GM21360 (cell line): Measurements from ENCODE around the gene KLK14.

Experiments used
- ATAC-seq: cut with Tn5 transposase; IDR thresholded peaks from one replicate; pipeline ENCODE4 v1.9.1; 2021; ENCODE audit warnings: mild to moderate bottlenecking, moderate library complexity; ENCODE audit not compliant: unreplicated experiment

Gene KLK14

DNA sequence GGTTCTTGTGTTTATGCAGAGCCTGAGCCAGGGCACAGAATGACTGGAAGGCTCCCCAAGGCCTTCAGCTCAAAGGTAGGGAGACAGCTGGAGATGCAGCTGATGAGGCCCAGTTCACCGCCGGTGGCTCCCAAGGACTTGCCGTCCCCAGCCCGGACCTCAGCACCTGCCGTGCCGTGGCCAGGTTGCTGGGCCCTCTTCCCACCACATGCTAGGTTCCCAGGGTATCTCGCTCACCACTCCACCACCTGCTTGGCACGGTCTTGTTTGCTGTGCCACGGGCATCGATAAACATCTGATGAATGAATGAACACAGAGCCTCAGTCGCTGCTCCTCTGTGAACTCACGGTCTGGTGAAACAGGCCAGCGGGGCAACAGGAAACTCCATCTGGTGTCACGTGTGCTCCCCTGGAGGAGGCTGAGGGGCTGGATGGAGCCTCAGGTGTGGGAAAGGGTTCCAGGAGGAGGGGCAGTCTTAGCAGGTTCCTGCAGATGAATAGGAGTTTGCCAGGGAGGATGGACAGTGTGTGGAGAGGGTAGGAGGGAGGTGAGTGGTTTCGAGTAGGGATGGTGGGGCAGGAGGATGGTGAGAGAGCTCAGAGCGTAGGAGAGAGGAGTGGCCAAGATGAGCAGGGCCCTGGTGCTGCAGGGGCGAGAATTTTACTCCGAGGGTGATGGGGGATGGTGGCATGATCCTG lies 3.6 kb upstream of the KLK14 start:
- ATAC-seq, result no peak

- no peak for ATAC-seq
Measured at GRCh38 chr19:51084505-51084904, 1.8 kb upstream of the KLK14 start.

DNA sequence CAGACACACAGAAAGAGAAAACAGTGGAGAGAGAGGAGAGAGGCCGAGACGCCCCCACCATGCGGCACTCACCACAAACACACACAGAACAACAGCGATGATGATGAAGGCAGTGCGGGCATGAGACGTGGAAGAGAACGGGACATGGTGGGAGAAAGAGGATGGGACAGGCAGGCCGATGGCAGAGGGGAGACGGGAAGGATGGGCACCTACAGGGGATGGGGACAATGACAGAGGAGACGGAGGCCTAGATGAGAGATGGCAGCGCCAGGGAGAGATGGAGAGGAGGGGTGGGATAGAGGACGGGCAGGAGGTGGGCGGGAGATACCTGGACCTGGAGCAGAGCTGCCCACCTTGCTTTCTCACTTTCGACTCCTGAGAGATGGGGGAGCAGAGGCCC lies 1.1 kb upstream of the KLK14 start:
- ATAC-seq, result no peak

DNA sequence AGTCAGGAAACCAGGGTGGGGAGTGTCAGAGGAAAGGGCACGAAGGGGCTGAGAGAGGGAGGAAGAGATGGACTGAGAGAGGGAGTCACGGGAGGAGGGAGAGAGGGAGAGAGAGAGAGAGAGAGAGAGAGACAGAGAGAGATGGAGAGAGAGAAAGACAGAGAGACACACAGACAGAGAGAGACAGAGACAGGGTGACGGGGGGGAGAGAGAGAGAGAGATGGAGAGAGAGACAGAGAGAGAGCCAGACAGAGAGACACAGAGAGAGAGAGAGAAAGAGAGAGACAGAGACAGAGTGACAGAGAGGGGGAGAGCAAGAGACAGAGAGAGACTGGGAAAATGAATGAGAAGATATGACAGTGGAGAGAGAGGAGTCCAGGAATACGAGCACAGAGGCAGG lies 494 bp upstream of the KLK14 start:
- ATAC-seq, result no peak

DNA sequence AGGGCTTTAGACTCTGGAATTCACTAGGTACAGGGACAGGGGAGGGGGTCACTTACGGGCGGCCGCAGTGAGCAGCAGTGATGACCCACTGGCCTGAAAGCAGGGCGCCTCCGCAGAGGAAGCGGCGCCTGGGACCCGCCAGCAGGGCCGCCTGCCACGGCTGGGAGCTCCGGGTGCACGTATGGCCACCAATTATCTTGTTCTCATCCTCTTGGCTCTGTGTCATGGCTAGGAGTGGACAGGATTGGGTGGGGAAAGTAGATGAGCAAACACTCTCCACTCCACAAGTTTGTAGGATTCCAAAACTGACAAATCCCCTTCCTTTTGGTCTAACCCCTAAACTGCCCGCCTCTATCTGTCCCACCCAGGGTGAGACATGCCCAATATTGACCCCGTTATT lies 1.2 kb downstream of the KLK14 start:
- no peak for ATAC-seq

- no peak for ATAC-seq
Measured at GRCh38 chr19:51079481-51080110, 3.1 kb downstream of the KLK14 start.

- ATAC-seq, result no peak
Measured at GRCh38 chr19:51078731-51079130, 4.0 kb downstream of the KLK14 start.

DNA sequence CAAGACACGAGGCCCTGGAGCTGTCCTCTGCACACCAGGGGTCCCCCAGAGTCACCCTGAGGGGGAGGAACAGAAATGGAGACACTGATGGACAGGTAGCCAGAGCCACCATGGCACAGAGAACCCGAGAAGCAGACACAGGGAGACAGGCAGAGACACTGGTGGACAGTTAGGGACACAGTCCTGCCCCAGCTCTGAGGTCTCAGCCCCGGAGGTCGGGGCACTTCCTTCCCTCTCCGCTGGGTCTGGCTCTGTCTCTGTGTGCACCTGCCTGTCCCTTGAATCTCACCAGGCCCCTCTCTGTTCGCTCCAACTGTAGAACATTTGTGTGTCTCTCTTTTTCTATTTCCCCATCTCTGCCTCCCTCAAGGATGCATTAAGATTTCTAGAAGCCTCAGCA lies 4.6 kb downstream of the KLK14 start:
- no peak for ATAC-seq

DNA sequence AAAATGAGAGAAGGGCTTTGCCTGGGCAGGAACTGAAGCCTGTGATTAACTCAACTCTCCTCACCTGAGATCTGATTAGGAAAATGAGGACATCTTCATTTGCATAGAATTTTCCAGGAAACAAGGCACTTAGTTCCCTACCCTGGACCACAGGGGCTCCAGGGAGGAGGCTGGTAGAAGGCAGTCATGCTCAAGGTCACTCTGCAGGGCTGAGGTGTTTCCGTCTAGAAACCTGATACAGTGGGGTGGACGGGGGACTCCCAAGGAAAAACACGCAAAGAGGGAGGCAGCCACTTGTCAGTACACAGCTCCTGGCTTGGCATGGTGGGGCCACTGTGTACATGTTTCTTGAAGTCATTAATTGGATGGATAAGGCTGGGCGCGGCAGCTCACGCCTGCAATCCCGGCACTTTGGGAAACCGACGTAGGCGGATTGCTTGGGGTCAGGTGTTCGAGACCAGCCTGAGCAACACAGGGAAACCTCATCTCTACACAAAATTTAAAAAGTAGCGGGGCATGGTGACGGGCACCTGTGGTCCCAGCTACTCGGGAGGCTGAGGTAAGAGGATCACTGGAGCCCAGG lies 6.0 kb downstream of the KLK14 start:
- ATAC-seq, result no peak

- no peak for ATAC-seq
Measured at GRCh38 chr19:51075998-51076397, 6.7 kb downstream of the KLK14 start.

DNA sequence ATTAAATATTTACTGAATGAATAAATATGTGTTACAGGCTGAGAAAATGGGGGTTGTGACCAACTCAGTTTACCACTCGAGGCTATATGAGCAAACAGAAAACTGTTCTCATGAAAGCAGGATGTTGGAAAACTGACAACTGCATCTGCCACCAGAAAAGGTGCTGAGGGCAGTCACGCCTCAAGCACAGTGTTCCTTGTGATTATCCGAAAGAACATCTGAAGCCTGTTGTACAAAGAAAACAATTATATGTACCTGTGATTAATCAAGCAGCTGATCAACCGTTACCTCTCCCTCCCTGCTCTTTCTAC lies 11.6 kb downstream of the KLK14 start:
- no peak for ATAC-seq

DNA sequence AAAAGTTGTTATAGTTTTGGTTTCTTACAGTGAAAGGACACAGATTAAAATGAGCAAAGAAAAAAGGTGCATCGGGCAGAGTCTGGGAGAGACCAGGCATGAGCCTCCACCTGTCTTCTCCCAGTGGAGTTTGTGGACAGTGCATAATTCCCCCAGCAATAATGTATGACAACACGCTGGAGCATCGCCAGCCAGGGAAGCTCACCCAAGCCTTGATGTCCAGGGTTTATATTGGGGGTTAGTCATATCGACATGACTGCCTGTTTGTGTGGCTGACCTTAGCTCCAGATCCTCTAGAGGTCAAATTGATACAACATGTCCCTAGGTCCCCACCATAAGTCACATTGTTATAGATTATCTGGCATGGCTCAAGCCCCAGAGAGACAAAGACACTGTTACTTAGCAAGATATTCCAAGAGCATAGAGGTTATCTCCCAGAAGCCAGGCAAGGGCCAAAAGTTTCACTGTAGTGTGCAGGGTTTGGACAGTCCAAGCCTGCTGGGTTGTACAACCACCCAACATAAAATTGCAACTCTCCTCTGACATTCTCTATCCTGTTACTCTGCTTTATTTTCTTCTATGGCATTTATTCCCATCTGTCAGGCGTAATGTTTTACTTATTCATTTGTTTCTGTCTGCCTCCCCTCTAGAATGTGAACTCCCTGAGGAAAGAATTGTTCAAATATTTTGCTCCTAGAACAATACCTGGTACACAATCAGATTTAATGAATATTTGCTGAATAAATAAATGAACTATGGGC lies 12.2 kb downstream of the KLK14 start:
- ATAC-seq, result no peak

DNA sequence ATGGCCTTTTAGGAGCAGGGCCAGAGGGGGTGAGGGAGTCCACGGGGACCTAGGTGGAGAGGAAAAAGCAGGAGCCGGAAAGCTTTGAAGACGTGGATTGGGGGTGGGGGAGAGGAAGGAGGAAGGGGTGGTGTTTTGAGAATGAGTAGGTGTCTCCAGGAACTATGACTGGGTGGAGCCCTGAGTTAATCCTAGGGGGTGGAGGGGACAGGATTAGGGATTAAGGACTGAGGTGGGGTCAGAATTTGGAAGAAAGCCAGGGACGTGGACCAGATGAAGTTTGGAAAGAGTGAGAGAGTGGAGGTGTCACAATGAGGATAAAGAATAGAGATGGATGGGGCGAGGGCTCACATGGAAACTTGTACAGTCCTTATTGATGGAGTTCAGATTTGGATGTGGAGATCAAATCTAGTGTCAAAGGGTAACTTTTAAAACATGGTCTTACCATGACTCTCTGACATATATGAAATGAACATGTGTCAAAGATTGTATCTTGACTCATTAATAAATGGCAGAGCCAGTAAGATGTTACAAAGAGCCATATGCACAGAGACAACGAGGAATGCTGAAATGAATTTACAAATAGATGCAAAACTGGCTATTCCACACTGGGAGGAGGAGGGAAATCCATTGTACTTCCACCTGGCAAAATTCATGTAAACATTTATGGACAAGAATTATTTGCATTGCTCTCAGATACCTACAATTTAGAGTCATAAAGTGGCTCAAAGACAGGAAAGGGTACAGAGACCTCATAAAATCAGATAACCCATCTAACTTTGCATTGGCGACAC lies 16.1 kb downstream of the KLK14 start:
- no peak for ATAC-seq

DNA sequence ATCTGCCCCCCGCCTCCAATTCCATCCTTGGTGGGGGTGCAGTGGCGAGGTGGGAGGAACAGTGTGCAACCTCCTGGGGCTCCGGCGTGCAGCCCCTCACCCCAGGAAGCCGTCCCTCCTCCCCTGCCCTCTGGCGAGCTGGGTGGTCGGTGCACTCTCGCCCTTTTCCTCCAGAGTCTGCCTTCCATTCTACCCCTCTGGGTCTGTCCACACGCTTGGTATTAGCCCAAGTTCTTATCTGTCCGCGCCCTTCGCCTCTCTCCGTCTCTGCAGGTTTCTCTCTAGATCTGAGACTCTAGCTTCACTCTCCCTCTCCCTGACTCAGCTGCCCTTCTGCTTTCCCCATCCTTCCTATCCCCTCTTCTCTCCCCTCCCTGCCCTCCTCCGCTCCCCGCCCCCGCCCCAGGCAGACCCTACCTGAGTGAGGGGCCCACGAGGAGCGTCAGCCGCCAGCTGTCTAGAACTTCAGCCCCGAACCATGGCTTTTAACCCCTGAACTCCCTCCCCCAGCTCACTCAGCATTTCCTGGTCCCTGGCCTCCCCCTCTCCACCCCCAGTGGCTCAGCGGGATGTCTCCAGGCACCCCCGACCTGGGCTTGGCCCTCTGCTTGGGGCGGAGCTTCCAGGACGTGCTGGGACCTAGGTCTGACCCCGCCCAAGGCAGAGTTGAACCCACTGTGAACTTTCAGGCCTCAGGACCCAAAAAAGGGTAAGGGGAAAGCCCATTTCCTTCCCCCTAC lies 17.3 kb downstream of the KLK14 start:
- no peak for ATAC-seq

- ATAC-seq, result no peak
Measured at GRCh38 chr19:51064534-51065220, 18.0 kb downstream of the KLK14 start, which contains the start of gene KLK13. Gene KLK13, minus strand, starts transcription at chr19:51065092. Its CDS starts 25 bp downstream, at chr19:51065067.

GRCh38 chr19:51063664-51064063 lies 19.0 kb downstream of the KLK14 start:
- ATAC-seq, result no peak

DNA sequence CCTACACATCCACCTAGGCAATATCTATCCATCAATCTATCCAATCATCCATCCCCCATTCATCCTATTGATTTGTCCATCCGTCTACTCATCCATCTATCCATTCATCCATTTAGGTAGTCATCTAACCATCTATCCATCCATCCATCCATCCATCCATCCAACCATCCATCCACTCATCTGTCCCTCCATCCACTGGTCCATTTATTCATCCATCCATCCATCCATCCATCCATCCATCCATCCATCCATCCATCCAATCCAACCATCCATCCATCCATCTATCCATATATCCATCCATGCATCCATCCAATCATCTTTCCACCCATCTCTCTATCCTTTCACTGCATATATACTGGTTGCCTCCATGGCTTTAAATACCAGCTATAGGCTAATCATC lies 21.7 kb downstream of the KLK14 start:
- no peak for ATAC-seq

DNA sequence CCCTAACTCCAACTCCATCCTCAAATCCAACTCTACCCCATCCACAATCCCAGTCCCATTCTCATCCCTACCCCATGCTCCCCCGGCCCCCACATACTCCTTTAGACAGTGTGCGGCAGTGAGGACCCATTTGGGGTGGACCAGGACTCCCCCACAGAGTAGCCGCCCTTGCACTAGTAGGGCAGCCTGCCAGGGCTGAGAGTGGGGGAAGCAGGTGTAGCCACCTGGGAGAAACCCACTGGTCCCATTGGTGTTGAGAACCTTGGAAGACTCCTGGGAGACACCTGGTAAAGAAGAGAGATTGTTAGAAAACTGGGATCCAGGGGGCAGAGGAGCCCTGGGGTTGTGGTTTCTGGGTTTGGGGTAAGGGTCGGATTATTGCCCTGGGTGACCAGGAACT lies 22.4 kb downstream of the KLK14 start:
- ATAC-seq, result no peak

DNA sequence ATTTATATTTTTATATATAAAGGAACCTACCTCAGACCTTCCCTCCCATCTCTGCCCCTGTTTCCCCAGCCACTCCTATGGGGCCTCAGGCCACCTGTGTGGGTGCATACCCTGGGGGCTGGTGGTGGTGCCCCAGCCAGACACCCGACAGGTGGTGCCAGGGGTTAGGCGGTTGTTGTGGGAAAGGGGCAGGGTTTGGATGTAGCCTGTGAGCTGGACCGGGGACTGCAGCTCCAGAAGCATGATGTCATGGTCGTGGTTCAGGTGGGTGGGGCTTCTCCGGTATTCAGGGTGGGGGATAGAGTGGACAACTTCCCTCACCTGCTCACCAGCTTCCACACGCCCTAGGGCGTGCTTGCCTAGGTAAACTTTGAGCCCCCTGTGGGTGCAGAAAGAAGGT lies 23.0 kb downstream of the KLK14 start:
- ATAC-seq, result no peak

DNA sequence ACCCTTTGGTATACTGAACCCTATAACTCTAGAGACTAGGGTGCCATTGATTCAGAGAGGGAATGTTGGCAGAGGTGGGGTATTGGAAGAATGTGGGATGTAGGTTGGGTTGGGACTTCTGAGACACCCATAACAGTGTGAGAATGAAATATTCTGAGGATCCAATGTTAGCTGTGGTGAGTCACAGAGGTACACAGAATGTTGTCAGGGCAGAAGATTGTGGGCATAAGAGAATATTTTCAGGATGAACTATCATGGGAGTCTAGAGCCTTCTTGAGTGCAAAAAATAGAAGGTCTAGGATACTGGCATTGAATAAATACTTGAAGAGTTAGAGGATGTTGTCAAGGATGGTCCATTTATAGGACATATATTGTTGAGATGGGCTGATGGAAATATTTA lies 26.8 kb downstream of the KLK14 start:
- ATAC-seq, result no peak
